ENCODE measurements around the gene OR10H5.

Gene OR10H5

GRCh38 chr19:15850385-15850784 is 62.9 kb downstream of the OR10H5 start:
- no peak for DNase-seq

Measured in inflammatory macrophage (primary cell).